CD4-positive, alpha-beta T cell (primary cell): ENCODE data around the gene KRTCAP2. TPM values are rescaled to one million over a fixed set of nuclear protein-coding genes. Genes with fewer than 3 reads are reported as not detected.

ENCODE experiments used
- ATAC-seq: fragments of 200-7000 bp; cut with Tn5 transposase; one replicate; pipeline ENCODE4 v1.10.0; 2022; ENCODE audit warnings: mild to moderate bottlenecking; ENCODE audit not compliant: poor library complexity
- CTCF ChIA-PET: fragments of 350-600 bp; sonication (Branson Sonifier 250); formaldehyde crosslinking; loops from one replicate; lab custom pipeline; 2021; ENCODE audit warnings: antibody characterized with exemption, inconsistent platforms; lab: Charles Lee
- POLR2A ChIA-PET: fragments of 350-600 bp; sonication (Branson Sonifier 250); formaldehyde crosslinking; loops from one replicate; lab custom pipeline; 2021; ENCODE audit warnings: antibody characterized with exemption, inconsistent platforms; lab: Charles Lee
- DNase-seq, 14 experiments: peaks; one replicate each; pipeline ENCODE4 v3.0.0-alpha.2; 2013 to 2020; ENCODE audit warnings: mixed read lengths in 2 of 14
- H3K27ac ChIP-seq, 2 donors: one replicate each; pipeline versions ENCODE4 v1.5.1 to v1.7.0; 2013; ENCODE audit warnings: low read length in 2 of 2, low read depth in 1 of 2, mild to moderate bottlenecking in 1 of 2
- H3K27me3 ChIP-seq, 2 experiments: 1 replicate in 1 of 2; 2 replicates in 1 of 2; pipeline versions ENCODE4 v1.6.1 to v1.7.0; 2013; ENCODE audit warnings: low read length in 2 of 2, control low read depth in 1 of 2, mild to moderate bottlenecking in 1 of 2, moderate library complexity in 1 of 2; ENCODE audit not compliant: insufficient read depth in 2 of 2, control insufficient read depth in 1 of 2
- H3K36me3 ChIP-seq: one replicate; pipeline ENCODE4 v1.6.1; 2013; ENCODE audit warnings: low read length, control low read depth; ENCODE audit not compliant: insufficient read depth
- H3K4me1 ChIP-seq: one replicate; pipeline ENCODE4 v1.6.1; 2013; ENCODE audit warnings: low read length, control low read depth; ENCODE audit not compliant: insufficient read depth
- H3K4me3 ChIP-seq: one replicate; pipeline ENCODE4 v1.5.1; 2013; ENCODE audit warnings: mild to moderate bottlenecking, low read length, moderate library complexity
- H3K9me3 ChIP-seq, 2 experiments: 1 replicate in 1 of 2; 2 replicates in 1 of 2; pipeline versions ENCODE4 v1.6.1 to v1.7.0; 2013; ENCODE audit warnings: low read length in 2 of 2, mild to moderate bottlenecking in 2 of 2, control low read depth in 1 of 2, moderate library complexity in 1 of 2; ENCODE audit not compliant: control insufficient read depth in 1 of 2, insufficient read depth in 1 of 2
- H3K27ac Mint-ChIP-seq: one replicate; pipeline ENCODE4 v1.8.0; 2020; ENCODE audit warnings: mixed read lengths
- H3K27me3 Mint-ChIP-seq: one replicate; pipeline ENCODE4 v1.8.0; 2021; ENCODE audit warnings: mixed read lengths
- H3K36me3 Mint-ChIP-seq: one replicate; pipeline ENCODE4 v1.8.0; 2021; ENCODE audit warnings: low read depth, mixed read lengths
- H3K4me1 Mint-ChIP-seq: one replicate; pipeline ENCODE4 v1.8.0; 2021; ENCODE audit warnings: low read depth, mixed read lengths
- H3K4me3 Mint-ChIP-seq: one replicate; pipeline ENCODE4 v1.8.0; 2020; ENCODE audit warnings: mild to moderate bottlenecking, mixed read lengths
- H3K9me3 Mint-ChIP-seq: one replicate; pipeline ENCODE4 v1.8.0; 2020; ENCODE audit warnings: mixed read lengths
- intact Hi-C, 2 experiments: fragments of 100-400 bp; cut with DNase I in 1 of 2; cut with micrococcal nuclease in 1 of 2; formaldehyde crosslinking; loops; one replicate each; pipeline versions ENCODE4 v1.15.1 to v1.9.0; 2023 to 2025; cut with DNase I, micrococcal nuclease
- total RNA-seq, 174 experiments: library from RNA in 2 of 174; stranded (reverse) in 2 of 174; gene quantifications; one replicate each; pipeline ENCODE4 v1.2.3 and lab custom pipeline; 2021 to 2026
- TF ChIP-seq, protein P1 (sequence below): fragments of 200-600 bp; IDR thresholded peaks from one replicate; pipeline ENCODE4 v1.8.0; 2022; ENCODE audit warnings: antibody characterized with exemption, mild to moderate bottlenecking

Gene KRTCAP2
- total RNA-seq, 2 experiments from 2014 or later: 77.8 TPM

DNA sequence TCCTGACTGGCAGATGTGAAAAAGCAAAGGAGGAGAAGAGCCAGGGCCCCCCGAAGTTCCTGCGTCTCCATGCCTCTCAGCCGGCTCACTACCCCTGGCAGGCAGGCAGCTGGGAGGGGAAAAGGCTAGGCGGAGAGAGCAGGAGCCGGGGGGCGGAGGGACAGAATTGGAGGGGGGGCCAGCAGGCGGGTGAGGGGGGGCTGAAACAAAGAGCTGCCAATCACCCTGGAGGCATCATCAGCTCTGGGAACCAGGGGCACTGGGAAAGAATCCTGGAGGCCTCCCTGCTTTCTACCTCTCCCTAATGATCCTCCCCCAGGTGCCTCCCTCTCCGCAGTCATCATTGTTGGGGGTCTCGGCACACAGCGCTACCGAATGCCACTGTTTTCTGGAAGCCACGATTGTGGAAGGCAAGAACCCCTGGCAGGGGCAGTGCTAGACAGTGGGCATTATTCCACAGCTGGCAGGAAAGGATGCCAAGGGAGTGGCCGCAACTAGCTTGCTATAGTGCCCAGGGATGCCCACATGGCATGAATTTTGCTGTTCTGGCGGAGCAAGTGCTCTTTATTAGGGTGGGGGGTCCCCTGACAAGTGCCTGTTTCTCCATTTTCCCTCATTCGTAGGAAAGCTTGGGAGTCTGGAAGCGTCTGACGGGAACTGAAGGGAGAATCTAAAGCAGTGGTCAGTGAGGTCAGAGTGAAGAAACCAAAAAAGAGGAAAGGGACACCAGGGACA is 34.9 kb upstream of the KRTCAP2 start, which contains the start of gene THBS3:
THBS3 (minus strand) TSS at position 92 of the 735 bp plus-strand sequence; CDS start at position 71, 21 bp downstream.
- H3K4me1 ChIP-seq: peaks cover 30% of the 10 kb centered on the region
- TF ChIP-seq, protein P1, sequence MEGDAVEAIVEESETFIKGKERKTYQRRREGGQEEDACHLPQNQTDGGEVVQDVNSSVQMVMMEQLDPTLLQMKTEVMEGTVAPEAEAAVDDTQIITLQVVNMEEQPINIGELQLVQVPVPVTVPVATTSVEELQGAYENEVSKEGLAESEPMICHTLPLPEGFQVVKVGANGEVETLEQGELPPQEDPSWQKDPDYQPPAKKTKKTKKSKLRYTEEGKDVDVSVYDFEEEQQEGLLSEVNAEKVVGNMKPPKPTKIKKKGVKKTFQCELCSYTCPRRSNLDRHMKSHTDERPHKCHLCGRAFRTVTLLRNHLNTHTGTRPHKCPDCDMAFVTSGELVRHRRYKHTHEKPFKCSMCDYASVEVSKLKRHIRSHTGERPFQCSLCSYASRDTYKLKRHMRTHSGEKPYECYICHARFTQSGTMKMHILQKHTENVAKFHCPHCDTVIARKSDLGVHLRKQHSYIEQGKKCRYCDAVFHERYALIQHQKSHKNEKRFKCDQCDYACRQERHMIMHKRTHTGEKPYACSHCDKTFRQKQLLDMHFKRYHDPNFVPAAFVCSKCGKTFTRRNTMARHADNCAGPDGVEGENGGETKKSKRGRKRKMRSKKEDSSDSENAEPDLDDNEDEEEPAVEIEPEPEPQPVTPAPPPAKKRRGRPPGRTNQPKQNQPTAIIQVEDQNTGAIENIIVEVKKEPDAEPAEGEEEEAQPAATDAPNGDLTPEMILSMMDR: no peak
- intact Hi-C loops: loop anchor here (1.0 to 5.0 kb wide), 4 partner anchors 13 to 71 kb away; partner anchors contain the start of gene SLC50A1 (in 1 of the 2)

GRCh38 chr1:155206891-155207805 is 34.0 kb upstream of the KRTCAP2 start:
- ChIA-PET POLR2A (interaction anchor here (0.6 to 3.7 kb wide), 11 partner anchors 13 to 320 kb away, joined by 3 to 42 read pairs (median 8); partner anchors contain the start of genes CLK2, KRTCAP2, RUSC1 and SCAMP3), CTCF (interaction anchor here (0.6 to 3.0 kb wide), 17 partner anchors 12 to 118 kb away, joined by 3 to 12 read pairs (median 4); partner anchors contain the start of genes KRTCAP2, RUSC1 and SLC50A1)
- intact Hi-C loops: loop anchor here (1.0 to 5.0 kb wide), 7 partner anchors 12 to 385 kb away; partner anchors contain the start of gene SLC50A1 (in 1 of the 2)
- H3K27ac ChIP-seq: peak overlapping the region; percentile 29 to 100
- H3K36me3 ChIP-seq: peaks cover 10% of the 10 kb centered on the region
- Mint-ChIP-seq H3K9me3 (no peaks in the 10 kb centered on the region), H3K27me3 (no peaks in the 10 kb centered on the region), H3K4me3 (peak overlapping the region; percentile 86), H3K27ac (peak overlapping the region; percentile 96), H3K36me3 (peaks cover 13% of the 10 kb centered on the region), H3K4me1 (peaks cover 31% of the 10 kb centered on the region)
- peak; percentile 86 to 96 (median 91) for DNase-seq
- TF ChIP-seq, protein P1: peak; percentile 85
- no peaks in the 10 kb centered on the region for H3K9me3 ChIP-seq
- H3K4me1 ChIP-seq: peaks cover 30% of the 10 kb centered on the region
- peak; percentile 60 for ATAC-seq
- no peak overlapping the region for H3K4me3 ChIP-seq
- H3K27me3 ChIP-seq: no peaks in the 10 kb centered on the region

More for the DNA sequence above, 34.9 kb upstream of the KRTCAP2 start, which contains the start of gene THBS3:
- CTCF ChIA-PET: interaction anchor here (0.9 to 3.0 kb wide), 10 partner anchors 11 to 117 kb away, joined by 3 to 15 read pairs (median 5); partner anchors contain the start of genes KRTCAP2 and SLC50A1
- POLR2A ChIA-PET: interaction anchor here (0.6 to 3.7 kb wide), 9 partner anchors 15 to 319 kb away, joined by 3 to 42 read pairs (median 9); partner anchors contain the start of genes KRTCAP2, SCAMP3 and TRIM46
- Mint-ChIP-seq H3K4me1 (peaks cover 31% of the 10 kb centered on the region), H3K27ac (peak within 1 kb of the TSS; percentile 96), H3K36me3 (peaks cover 13% of the 10 kb centered on the region), H3K4me3 (peak within 1 kb of the TSS; percentile 94), H3K27me3 (no peaks in the 10 kb centered on the region), H3K9me3 (no peaks in the 10 kb centered on the region)
- peak within 1 kb of the TSS; percentile 69 for H3K4me3 ChIP-seq
- H3K9me3 ChIP-seq: no peaks in the 10 kb centered on the region
- ATAC-seq: no peak
- peak within 1 kb of the TSS; percentile 99 to 100 for H3K27ac ChIP-seq
- DNase-seq: peak in 1 of 14 experiments; percentile 34
- H3K36me3 ChIP-seq: peaks cover 11% of the 10 kb centered on the region
- H3K27me3 ChIP-seq: no peaks in the 10 kb centered on the region
